HEK293 (cell line): ENCODE measurements around the gene FSTL4.
A peak's percentile ranks its signal among the peaks of the same experiment; 100 is the strongest.

ENCODE experiments used
- BCL11A ChIP-seq: fragments of 450-650 bp; formaldehyde crosslinking; IDR thresholded peaks from 2 replicates; pipeline ENCODE4 v1.5.1; 2016; ENCODE audit warnings: low read depth, missing biosample characterization, missing genetic modification characterization
- FEZF1 ChIP-seq: fragments of 450-650 bp; formaldehyde crosslinking; IDR thresholded peaks from 2 replicates; pipeline ENCODE4 v1.5.1; 2016; ENCODE audit warnings: missing biosample characterization, missing genetic modification characterization
- GLIS1 ChIP-seq: fragments of 450-650 bp; formaldehyde crosslinking; IDR thresholded peaks from 2 replicates; pipeline ENCODE4 v1.5.1; 2016; ENCODE audit warnings: missing biosample characterization, missing genetic modification characterization
- HOXC10 ChIP-seq: sonication (generic); formaldehyde crosslinking; IDR thresholded peaks from 2 replicates; pipeline ENCODE4 v1.8.1; 2023; ENCODE audit warnings: mild to moderate bottlenecking, missing genetic modification reagents
- HOXD13 ChIP-seq: sonication (generic); formaldehyde crosslinking; IDR thresholded peaks from 2 replicates; pipeline ENCODE4 v1.8.0; 2022; ENCODE audit warnings: missing genetic modification reagents, borderline replicate concordance
- KLF8 ChIP-seq: fragments of 450-650 bp; formaldehyde crosslinking; IDR thresholded peaks from 2 replicates; pipeline ENCODE4 v1.5.1; 2016; ENCODE audit warnings: missing biosample characterization, missing genetic modification characterization
- MYNN ChIP-seq: fragments of 450-650 bp; formaldehyde crosslinking; IDR thresholded peaks from 2 replicates; pipeline ENCODE4 v1.5.1; 2016; ENCODE audit warnings: missing biosample characterization, missing genetic modification characterization, borderline replicate concordance
- OSR2 ChIP-seq: fragments of 450-650 bp; formaldehyde crosslinking; IDR thresholded peaks from 2 replicates; pipeline ENCODE4 v1.5.1; 2016; ENCODE audit warnings: missing biosample characterization, missing genetic modification characterization
- RBAK ChIP-seq: fragments of 450-650 bp; formaldehyde crosslinking; IDR thresholded peaks from 2 replicates; pipeline ENCODE4 v1.5.1; 2016; ENCODE audit warnings: missing biosample characterization, missing genetic modification characterization
- WT1 ChIP-seq: fragments of 450-650 bp; formaldehyde crosslinking; IDR thresholded peaks from 2 replicates; pipeline ENCODE4 v1.5.1; 2016; ENCODE audit warnings: missing biosample characterization, missing genetic modification characterization
- YY2 ChIP-seq: fragments of 450-650 bp; formaldehyde crosslinking; IDR thresholded peaks from 2 replicates; pipeline ENCODE4 v1.5.1; 2016; ENCODE audit warnings: missing biosample characterization, missing genetic modification characterization
- ZBTB8A ChIP-seq: fragments of 450-650 bp; formaldehyde crosslinking; IDR thresholded peaks from 2 replicates; pipeline ENCODE4 v1.5.1; 2016; ENCODE audit warnings: missing biosample characterization, missing genetic modification characterization
- ZNF112 ChIP-seq: fragments of 450-650 bp; formaldehyde crosslinking; IDR thresholded peaks from 2 replicates; pipeline ENCODE4 v1.5.0; 2017; ENCODE audit warnings: missing biosample characterization, missing genetic modification characterization
- ZNF114 ChIP-seq: fragments of 450-650 bp; formaldehyde crosslinking; IDR thresholded peaks from 2 replicates; pipeline ENCODE4 v1.5.0; 2017; ENCODE audit warnings: missing biosample characterization, missing genetic modification characterization
- ZNF138 ChIP-seq: fragments of 450-650 bp; formaldehyde crosslinking; IDR thresholded peaks from 2 replicates; pipeline ENCODE4 v1.5.1; 2016; ENCODE audit warnings: missing biosample characterization, missing genetic modification characterization, borderline replicate concordance
- ZNF23 ChIP-seq: fragments of 450-650 bp; formaldehyde crosslinking; IDR thresholded peaks from 2 replicates; pipeline ENCODE4 v1.5.1; 2016; ENCODE audit warnings: missing biosample characterization, missing genetic modification characterization, borderline replicate concordance
- ZNF239 ChIP-seq: fragments of 450-650 bp; formaldehyde crosslinking; IDR thresholded peaks from 2 replicates; pipeline ENCODE4 v1.5.1; 2016; ENCODE audit warnings: missing biosample characterization, missing genetic modification characterization
- ZNF324 ChIP-seq: fragments of 450-650 bp; formaldehyde crosslinking; IDR thresholded peaks from 2 replicates; pipeline ENCODE4 v1.5.1; 2016; ENCODE audit warnings: missing biosample characterization, missing genetic modification characterization
- ZNF48 ChIP-seq: fragments of 450-650 bp; formaldehyde crosslinking; IDR thresholded peaks from 2 replicates; pipeline ENCODE4 v1.5.1; 2016; ENCODE audit warnings: missing biosample characterization, missing genetic modification characterization
- ZNF501 ChIP-seq: fragments of 450-650 bp; formaldehyde crosslinking; IDR thresholded peaks from 2 replicates; pipeline ENCODE4 v1.5.1; 2016; ENCODE audit warnings: missing biosample characterization, missing genetic modification characterization
- ZNF514 ChIP-seq: fragments of 450-650 bp; formaldehyde crosslinking; IDR thresholded peaks from 2 replicates; pipeline ENCODE4 v1.5.1; 2016; ENCODE audit warnings: missing biosample characterization, missing genetic modification characterization
- ZNF530 ChIP-seq: fragments of 450-650 bp; formaldehyde crosslinking; IDR thresholded peaks from 2 replicates; pipeline ENCODE4 v1.5.1; 2016; ENCODE audit warnings: low read depth, missing biosample characterization, missing genetic modification characterization
- ZNF548 ChIP-seq: fragments of 450-650 bp; formaldehyde crosslinking; IDR thresholded peaks from 2 replicates; pipeline ENCODE4 v1.5.1; 2016; ENCODE audit warnings: missing biosample characterization, missing genetic modification characterization
- ZNF585B ChIP-seq: fragments of 450-650 bp; formaldehyde crosslinking; IDR thresholded peaks from 2 replicates; pipeline ENCODE4 v1.5.1; 2016; ENCODE audit warnings: missing biosample characterization, missing genetic modification characterization
- ZNF610 ChIP-seq: fragments of 450-650 bp; formaldehyde crosslinking; IDR thresholded peaks from 2 replicates; pipeline ENCODE4 v1.5.1; 2016; ENCODE audit warnings: missing biosample characterization, missing genetic modification characterization, borderline replicate concordance
- ZNF623 ChIP-seq: fragments of 450-650 bp; formaldehyde crosslinking; IDR thresholded peaks from 2 replicates; pipeline ENCODE4 v1.5.1; 2016; ENCODE audit warnings: missing biosample characterization, missing genetic modification characterization
- ZNF654 ChIP-seq: fragments of 450-650 bp; formaldehyde crosslinking; IDR thresholded peaks from 2 replicates; pipeline ENCODE4 v1.5.1; 2016; ENCODE audit warnings: low read depth, missing biosample characterization, missing genetic modification characterization
- ZNF768 ChIP-seq: fragments of 450-650 bp; formaldehyde crosslinking; IDR thresholded peaks from 2 replicates; pipeline ENCODE4 v1.5.1; 2018; ENCODE audit warnings: missing biosample characterization, mild to moderate bottlenecking, missing genetic modification characterization
- ZNF837 ChIP-seq: fragments of 450-650 bp; formaldehyde crosslinking; IDR thresholded peaks from 2 replicates; pipeline ENCODE4 v1.5.1; 2016; ENCODE audit warnings: missing biosample characterization, missing genetic modification characterization
- ZSCAN16 ChIP-seq: fragments of 450-650 bp; formaldehyde crosslinking; IDR thresholded peaks from 2 replicates; pipeline ENCODE4 v1.5.1; 2016; ENCODE audit warnings: missing biosample characterization, missing genetic modification characterization
- ZXDB ChIP-seq: fragments of 450-650 bp; formaldehyde crosslinking; IDR thresholded peaks from 2 replicates; pipeline ENCODE4 v1.5.1; 2016; ENCODE audit warnings: missing biosample characterization, missing genetic modification characterization
- TF ChIP-seq, protein P1 (sequence below): fragments of 450-650 bp; formaldehyde crosslinking; IDR thresholded peaks from 2 replicates; pipeline ENCODE4 v1.5.1; 2016; ENCODE audit warnings: missing biosample characterization, missing genetic modification characterization
- TF ChIP-seq, protein P2 (sequence below): fragments of 450-650 bp; formaldehyde crosslinking; IDR thresholded peaks from 2 replicates; pipeline ENCODE4 v1.5.1; 2016; ENCODE audit warnings: missing biosample characterization, missing genetic modification characterization
- TF ChIP-seq, protein P3 (sequence below): fragments of 450-650 bp; formaldehyde crosslinking; IDR thresholded peaks from 2 replicates; pipeline ENCODE4 v1.5.1; 2016; ENCODE audit warnings: missing biosample characterization, missing genetic modification characterization
- TF ChIP-seq, protein P4 (sequence below): fragments of 450-650 bp; formaldehyde crosslinking; IDR thresholded peaks from 2 replicates; pipeline ENCODE4 v1.5.1; 2017; ENCODE audit warnings: missing biosample characterization, missing genetic modification characterization
- TF ChIP-seq, protein P5 (sequence below): fragments of 450-650 bp; formaldehyde crosslinking; IDR thresholded peaks from 2 replicates; pipeline ENCODE4 v1.5.1; 2016; ENCODE audit warnings: missing biosample characterization, missing genetic modification characterization

Gene FSTL4

DNA sequence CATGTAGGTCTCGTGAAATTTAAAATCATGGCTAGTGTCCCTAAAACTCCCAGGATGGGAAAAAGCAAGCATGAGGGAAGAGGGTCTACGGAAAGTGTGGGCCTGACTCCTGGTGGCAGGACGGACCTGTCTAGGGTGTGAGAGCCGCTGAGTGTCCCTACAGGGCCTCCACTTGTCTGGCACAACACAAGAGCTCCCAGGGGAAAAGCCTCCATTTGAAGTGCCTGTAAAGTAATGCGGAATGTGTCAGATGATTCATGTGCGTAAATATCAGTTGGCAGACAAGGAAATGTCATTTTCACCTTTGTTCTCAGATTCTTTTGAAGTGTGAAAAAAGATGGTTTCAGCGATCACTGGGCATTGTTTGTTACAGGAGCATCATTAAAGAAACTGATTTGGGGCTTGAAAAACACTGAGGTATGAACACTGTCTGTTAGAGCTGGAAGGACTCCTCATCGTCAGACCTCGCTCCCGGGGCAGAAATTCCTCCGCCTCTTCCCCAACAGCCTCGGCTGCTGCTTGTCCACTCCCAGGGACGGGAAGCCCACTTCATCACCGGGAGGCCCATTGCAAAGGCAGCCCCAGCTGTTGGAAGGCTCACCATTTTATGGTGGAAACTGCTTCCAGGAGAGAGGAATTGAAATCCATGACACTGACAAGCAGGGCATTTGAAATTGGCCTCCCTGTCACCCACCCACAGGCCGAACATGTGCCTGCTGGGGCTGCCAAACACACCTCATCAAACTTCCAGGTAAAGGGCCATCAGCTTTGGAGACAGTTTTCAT lies 240.8 kb downstream of the FSTL4 start (continued):
- no peak for TF ChIP-seq ZBTB8A (tag by site-specific recombination)
- TF ChIP-seq, protein P1, sequence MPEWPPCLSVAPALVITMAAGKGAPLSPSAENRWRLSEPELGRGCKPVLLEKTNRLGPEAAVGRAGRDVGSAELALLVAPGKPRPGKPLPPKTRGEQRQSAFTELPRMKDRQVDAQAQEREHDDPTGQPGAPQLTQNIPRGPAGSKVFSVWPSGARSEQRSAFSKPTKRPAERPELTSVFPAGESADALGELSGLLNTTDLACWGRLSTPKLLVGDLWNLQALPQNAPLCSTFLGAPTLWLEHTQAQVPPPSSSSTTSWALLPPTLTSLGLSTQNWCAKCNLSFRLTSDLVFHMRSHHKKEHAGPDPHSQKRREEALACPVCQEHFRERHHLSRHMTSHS (tag by site-specific recombination): no peak
- TF ChIP-seq ZNF514 (tag by site-specific recombination): no peak
- no peak for TF ChIP-seq ZNF114 (tag by site-specific recombination)
- peak; percentile 58; the same call in 1 of the 2 replicates for TF ChIP-seq OSR2 (tag by site-specific recombination)
- no peak for TF ChIP-seq ZNF112 (tag by site-specific recombination)
- no peak for TF ChIP-seq ZNF623
- no peak for TF ChIP-seq ZNF837 (tag by site-specific recombination)
- TF ChIP-seq ZNF585B (tag by site-specific recombination): no peak
- TF ChIP-seq ZNF501 (tag by site-specific recombination): no peak
- TF ChIP-seq, protein P2, sequence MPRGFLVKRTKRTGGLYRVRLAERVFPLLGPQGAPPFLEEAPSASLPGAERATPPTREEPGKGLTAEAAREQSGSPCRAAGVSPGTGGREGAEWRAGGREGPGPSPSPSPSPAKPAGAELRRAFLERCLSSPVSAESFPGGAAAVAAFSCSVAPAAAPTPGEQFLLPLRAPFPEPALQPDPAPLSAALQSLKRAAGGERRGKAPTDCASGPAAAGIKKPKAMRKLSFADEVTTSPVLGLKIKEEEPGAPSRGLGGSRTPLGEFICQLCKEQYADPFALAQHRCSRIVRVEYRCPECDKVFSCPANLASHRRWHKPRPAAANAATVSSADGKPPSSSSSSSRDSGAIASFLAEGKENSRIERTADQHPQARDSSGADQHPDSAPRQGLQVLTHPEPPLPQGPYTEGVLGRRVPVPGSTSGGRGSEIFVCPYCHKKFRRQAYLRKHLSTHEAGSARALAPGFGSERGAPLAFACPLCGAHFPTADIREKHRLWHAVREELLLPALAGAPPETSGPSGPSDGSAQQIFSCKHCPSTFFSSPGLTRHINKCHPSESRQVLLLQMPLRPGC (tag by site-specific recombination): peak; percentile 84; the same call in 1 of the 2 replicates
- no peak for TF ChIP-seq GLIS1
- TF ChIP-seq, protein P3, sequence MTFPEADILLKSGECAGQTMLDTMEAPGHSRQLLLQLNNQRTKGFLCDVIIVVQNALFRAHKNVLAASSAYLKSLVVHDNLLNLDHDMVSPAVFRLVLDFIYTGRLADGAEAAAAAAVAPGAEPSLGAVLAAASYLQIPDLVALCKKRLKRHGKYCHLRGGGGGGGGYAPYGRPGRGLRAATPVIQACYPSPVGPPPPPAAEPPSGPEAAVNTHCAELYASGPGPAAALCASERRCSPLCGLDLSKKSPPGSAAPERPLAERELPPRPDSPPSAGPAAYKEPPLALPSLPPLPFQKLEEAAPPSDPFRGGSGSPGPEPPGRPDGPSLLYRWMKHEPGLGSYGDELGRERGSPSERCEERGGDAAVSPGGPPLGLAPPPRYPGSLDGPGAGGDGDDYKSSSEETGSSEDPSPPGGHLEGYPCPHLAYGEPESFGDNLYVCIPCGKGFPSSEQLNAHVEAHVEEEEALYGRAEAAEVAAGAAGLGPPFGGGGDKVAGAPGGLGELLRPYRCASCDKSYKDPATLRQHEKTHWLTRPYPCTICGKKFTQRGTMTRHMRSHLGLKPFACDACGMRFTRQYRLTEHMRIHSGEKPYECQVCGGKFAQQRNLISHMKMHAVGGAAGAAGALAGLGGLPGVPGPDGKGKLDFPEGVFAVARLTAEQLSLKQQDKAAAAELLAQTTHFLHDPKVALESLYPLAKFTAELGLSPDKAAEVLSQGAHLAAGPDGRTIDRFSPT (tag by site-specific recombination): no peak
- no peak for TF ChIP-seq ZXDB (tag by site-specific recombination)
- TF ChIP-seq ZSCAN16 (tag by site-specific recombination): no peak
- no peak for TF ChIP-seq ZNF48 (tag by site-specific recombination)
- TF ChIP-seq RBAK (tag by site-specific recombination): no peak
- no peak for TF ChIP-seq ZNF530 (tag by site-specific recombination)
- TF ChIP-seq, protein P4, sequence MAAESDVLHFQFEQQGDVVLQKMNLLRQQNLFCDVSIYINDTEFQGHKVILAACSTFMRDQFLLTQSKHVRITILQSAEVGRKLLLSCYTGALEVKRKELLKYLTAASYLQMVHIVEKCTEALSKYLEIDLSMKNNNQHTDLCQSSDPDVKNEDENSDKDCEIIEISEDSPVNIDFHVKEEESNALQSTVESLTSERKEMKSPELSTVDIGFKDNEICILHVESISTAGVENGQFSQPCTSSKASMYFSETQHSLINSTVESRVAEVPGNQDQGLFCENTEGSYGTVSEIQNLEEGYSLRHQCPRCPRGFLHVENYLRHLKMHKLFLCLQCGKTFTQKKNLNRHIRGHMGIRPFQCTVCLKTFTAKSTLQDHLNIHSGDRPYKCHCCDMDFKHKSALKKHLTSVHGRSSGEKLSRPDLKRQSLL (tag by site-specific recombination): no peak
- no peak for TF ChIP-seq FEZF1 (tag by site-specific recombination)
- TF ChIP-seq KLF8 (tag by site-specific recombination): no peak
- TF ChIP-seq BCL11A (tag by site-specific recombination): no peak
- TF ChIP-seq ZNF654: no peak
- no peak for TF ChIP-seq YY2
- TF ChIP-seq ZNF239: no peak
- peak; percentile 83 for TF ChIP-seq WT1 (tag by site-specific recombination)
- no peak for TF ChIP-seq ZNF138 (tag by site-specific recombination)
- no peak for TF ChIP-seq ZNF324 (tag by site-specific recombination)
- TF ChIP-seq ZNF548 (tag by site-specific recombination): no peak
- TF ChIP-seq MYNN (tag by site-specific recombination): no peak
- no peak for TF ChIP-seq ZNF768 (tag by site-specific recombination)
- TF ChIP-seq HOXC10 (CRISPR knock-in tag): no peak
- no peak for TF ChIP-seq ZNF610
- no peak for TF ChIP-seq ZNF23 (tag by site-specific recombination)
- TF ChIP-seq, protein P5, sequence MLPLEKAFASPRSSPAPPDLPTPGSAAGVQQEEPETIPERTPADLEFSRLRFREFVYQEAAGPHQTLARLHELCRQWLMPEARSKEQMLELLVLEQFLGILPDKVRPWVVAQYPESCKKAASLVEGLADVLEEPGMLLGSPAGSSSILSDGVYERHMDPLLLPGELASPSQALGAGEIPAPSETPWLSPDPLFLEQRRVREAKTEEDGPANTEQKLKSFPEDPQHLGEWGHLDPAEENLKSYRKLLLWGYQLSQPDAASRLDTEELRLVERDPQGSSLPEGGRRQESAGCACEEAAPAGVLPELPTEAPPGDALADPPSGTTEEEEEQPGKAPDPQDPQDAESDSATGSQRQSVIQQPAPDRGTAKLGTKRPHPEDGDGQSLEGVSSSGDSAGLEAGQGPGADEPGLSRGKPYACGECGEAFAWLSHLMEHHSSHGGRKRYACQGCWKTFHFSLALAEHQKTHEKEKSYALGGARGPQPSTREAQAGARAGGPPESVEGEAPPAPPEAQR: no peak
- TF ChIP-seq HOXD13: no peak
